Ovary (tissue), 9 donors: ENCODE results near the gene ACCS. TPM values are rescaled to one million over a fixed set of nuclear protein-coding genes. Genes with fewer than 3 reads are reported as not detected.

Experiments used
- DNase-seq, 5 donors: peaks; one replicate each; pipeline ENCODE4 v3.0.0-alpha.2; 2019 to 2020
- H3K27ac ChIP-seq, 2 donors: fragments of 200-600 bp; one replicate each; pipeline versions ENCODE4 v1.5.1 to v1.8.0; 2019 to 2022
- H3K27me3 ChIP-seq: fragments of 200-600 bp; one replicate; pipeline ENCODE4 v1.8.0; 2022
- H3K36me3 ChIP-seq: fragments of 200-600 bp; sonication (generic); one replicate; pipeline ENCODE4 v1.5.1; 2019
- H3K4me1 ChIP-seq: one replicate; pipeline ENCODE4 v1.8.1; 2013; ENCODE audit warnings: mild to moderate bottlenecking, moderate library complexity; ENCODE audit not compliant: insufficient read depth
- H3K4me3 ChIP-seq: fragments of 200-600 bp; sonication (generic); one replicate; pipeline ENCODE4 v1.5.1; 2017
- H3K9me3 ChIP-seq, 2 donors: fragments of 200-600 bp in 1 of 2; sonication (generic) in 1 of 2; one replicate each; pipeline versions ENCODE4 v1.5.1 to v1.8.1; 2013 to 2019; ENCODE audit warnings: mild to moderate bottlenecking in 1 of 2, moderate library complexity in 1 of 2
- EP300 ChIP-seq: sonication (generic); formaldehyde crosslinking; IDR thresholded peaks from one replicate; pipeline ENCODE4 v1.6.1; 2017; ENCODE audit warnings: antibody characterized with exemption
- POLR2A ChIP-seq: fragments of 450-650 bp; IDR thresholded peaks from one replicate; pipeline ENCODE4 v1.6.1; 2017; ENCODE audit warnings: antibody characterized with exemption, mild to moderate bottlenecking, moderate library complexity
- WGBS, 3 donors: extraction: QIAGEN DNeasy Blood & Tissue Kit in 1 of 3; methylation state at CpG; one replicate each; pipeline versions ENCODE4 v1.1.5 to v1.1.7; 2013 to 2017; 5-methylcytosine and 5-hydroxymethylcytosine counted together
- intact Hi-C, 4 donors: fragments of 100-400 bp; cut with DNase I; formaldehyde crosslinking; loops; one replicate each; pipeline versions ENCODE4 v1.11.0 to v1.15.1; 2022 to 2023
- polyA plus RNA-seq, 2 donors: library from polyadenylated mRNA; stranded (reverse); fragments of 200-250 nt in 1 of 2; fragments of 350-450 nt in 1 of 2; fragmentation: Illumina TruSeq in 1 of 2; extraction: RNeasy Lipid Tissue Mini Kit (QIAGEN cat#74804) in 1 of 2; gene quantifications; one replicate each; pipeline ENCODE4 v1.2.3, GENCODE V29; 2013 to 2014
- total RNA-seq, 7 donors: library from RNA; depleted of rRNA in 2 of 7; stranded (reverse); fragments of >200 nt in 2 of 7; fragmentation: NEBNext Ultra II Directional in 3 of 7; extraction: Animal tissue kit (Norgen Biotek cat#: 25700) in 3 of 7; gene quantifications; one replicate each; pipeline versions ENCODE4 v1.1.0 to v1.2.4, GENCODE V29; 2016 to 2023
- TF ChIP-seq, protein P1 (sequence below), 3 donors: fragments of 450-650 bp in 2 of 3; fragments of 200-600 bp in 1 of 3; IDR thresholded peaks; one replicate each; pipeline versions ENCODE4 v1.5.1 to v1.8.0; 2016 to 2022; ENCODE audit warnings: antibody characterized with exemption in 3 of 3, mild to moderate bottlenecking in 1 of 3
- donor health status: DM: no; HTN: no; CAD: no; lungs with moderate emphysema.
- donor health status: DM: no; HTN: no; CAD: no.
- donor health status: Bipolar disorder and iron deficiency.
- donor health status: DM: yes; HTN: yes; CAD: no.
- donor health status: DM: no; HTN: no; CAD: no.
- donor health status: DM: yes; HTN: yes; CAD: no.

Gene ACCS
- total and polyA plus RNA-seq, 9 donors, result 11.2 to 39.8 (median 26.4) TPM

DNA sequence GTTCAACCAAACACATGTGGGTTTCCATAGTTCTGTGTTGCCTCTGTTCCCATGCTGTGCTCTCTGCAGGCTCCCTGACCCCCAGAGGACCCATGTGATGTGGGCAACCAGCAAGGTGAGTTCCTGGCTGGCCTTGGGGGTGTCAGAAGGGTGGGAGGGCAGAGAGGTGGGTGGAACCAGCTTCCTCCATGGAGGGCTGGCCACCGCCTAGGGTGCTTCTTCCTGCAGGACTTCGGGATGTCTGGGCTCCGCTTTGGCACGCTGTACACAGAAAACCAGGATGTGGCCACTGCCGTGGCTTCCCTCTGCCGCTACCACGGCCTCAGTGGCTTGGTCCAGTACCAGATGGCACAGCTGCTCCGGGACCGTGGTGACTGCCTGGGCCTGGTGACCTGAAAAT is 14.9 kb downstream of the ACCS start:
- no peak overlapping the region for H3K4me3 ChIP-seq
- intact Hi-C loops, result no loop called here
- H3K36me3 ChIP-seq, result no peaks in the 10 kb centered on the region
- TF ChIP-seq EP300 (no peak), POLR2A (no peak)
- TF ChIP-seq, protein P1, sequence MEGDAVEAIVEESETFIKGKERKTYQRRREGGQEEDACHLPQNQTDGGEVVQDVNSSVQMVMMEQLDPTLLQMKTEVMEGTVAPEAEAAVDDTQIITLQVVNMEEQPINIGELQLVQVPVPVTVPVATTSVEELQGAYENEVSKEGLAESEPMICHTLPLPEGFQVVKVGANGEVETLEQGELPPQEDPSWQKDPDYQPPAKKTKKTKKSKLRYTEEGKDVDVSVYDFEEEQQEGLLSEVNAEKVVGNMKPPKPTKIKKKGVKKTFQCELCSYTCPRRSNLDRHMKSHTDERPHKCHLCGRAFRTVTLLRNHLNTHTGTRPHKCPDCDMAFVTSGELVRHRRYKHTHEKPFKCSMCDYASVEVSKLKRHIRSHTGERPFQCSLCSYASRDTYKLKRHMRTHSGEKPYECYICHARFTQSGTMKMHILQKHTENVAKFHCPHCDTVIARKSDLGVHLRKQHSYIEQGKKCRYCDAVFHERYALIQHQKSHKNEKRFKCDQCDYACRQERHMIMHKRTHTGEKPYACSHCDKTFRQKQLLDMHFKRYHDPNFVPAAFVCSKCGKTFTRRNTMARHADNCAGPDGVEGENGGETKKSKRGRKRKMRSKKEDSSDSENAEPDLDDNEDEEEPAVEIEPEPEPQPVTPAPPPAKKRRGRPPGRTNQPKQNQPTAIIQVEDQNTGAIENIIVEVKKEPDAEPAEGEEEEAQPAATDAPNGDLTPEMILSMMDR (IDR thresholded peaks at IDR 0.05), result no peak
- H3K27me3 ChIP-seq, result no peaks in the 10 kb centered on the region
- H3K9me3 ChIP-seq, result no peaks in the 10 kb centered on the region
- no peak for DNase-seq
- H3K4me1 ChIP-seq, result no peaks in the 10 kb centered on the region
- no peak overlapping the region for H3K27ac ChIP-seq
- 91 to 99% (median 96%) methylated on average over 9 of the region's 9 CpGs for WGBS, 3 donors

- H3K27ac ChIP-seq, result no peak overlapping the region
- no peaks in the 10 kb centered on the region for H3K27me3 ChIP-seq
- no peaks in the 10 kb centered on the region for H3K4me1 ChIP-seq
- no peak for TF ChIP-seq POLR2A
- no peak for TF ChIP-seq EP300
- TF ChIP-seq, protein P1 (IDR thresholded peaks at IDR 0.05), result no peak
- WGBS, 3 donors, result 91 to 96% (median 94%) methylated on average over 4 of the region's 4 CpGs
- H3K9me3 ChIP-seq, result no peaks in the 10 kb centered on the region
- H3K4me3 ChIP-seq, result no peak overlapping the region
- DNase-seq, result no peak
- intact Hi-C loops, result no loop called here
- H3K36me3 ChIP-seq, result no peaks in the 10 kb centered on the region
Observed at GRCh38 chr11:44082645-44083044, 16.6 kb downstream of the ACCS start.

GRCh38 chr11:44083433-44083832 is 17.4 kb downstream of the ACCS start:
- DNase-seq, result no peak
- Histone ChIP-seq H3K9me3 (no peaks in the 10 kb centered on the region), H3K36me3 (no peaks in the 10 kb centered on the region), H3K4me3 (no peak overlapping the region), H3K27me3 (no peaks in the 10 kb centered on the region), H3K4me1 (no peaks in the 10 kb centered on the region), H3K27ac (no peak overlapping the region)
- WGBS, 3 donors, result 76 to 82% (median 77%) methylated on average over 10 of the region's 10 CpGs
- TF ChIP-seq EP300 (no peak), POLR2A (no peak)
- TF ChIP-seq, protein P1 (IDR thresholded peaks at IDR 0.05), result no peak
- intact Hi-C loops, result no loop called here

GRCh38 chr11:44083906-44084305 is 17.8 kb downstream of the ACCS start:
- no peaks in the 10 kb centered on the region for H3K36me3 ChIP-seq
- DNase-seq, result no peak

More at GRCh38 chr11:44083906-44084305, 17.8 kb downstream of the ACCS start:
- Histone ChIP-seq H3K9me3 (no peaks in the 10 kb centered on the region), H3K27ac (no peak overlapping the region), H3K4me1 (no peaks in the 10 kb centered on the region), H3K27me3 (no peaks in the 10 kb centered on the region), H3K4me3 (no peak overlapping the region)
- 19 to 29% (median 28%) methylated on average over 5 of the region's 5 CpGs for WGBS, 3 donors
- TF ChIP-seq, protein P1 (IDR thresholded peaks at IDR 0.05), result no peak
- TF ChIP-seq POLR2A (no peak), EP300 (no peak)
- intact Hi-C loops, result no loop called here
